ENCODE results near the gene TRIM29.

Gene TRIM29

GRCh38 chr11:120096369-120097191, 41.3 kb downstream of the TRIM29 start:
- no peak for DNase-seq (ENCODE audit: low read depth)

- no peak for DNase-seq (ENCODE audit: low read depth)
Observed at GRCh38 chr11:120095516-120095915, 42.4 kb downstream of the TRIM29 start.

- DNase-seq (ENCODE audit: low read depth): no peak
Observed at GRCh38 chr11:120091701-120092100, 46.2 kb downstream of the TRIM29 start.

GRCh38 chr11:120091121-120091520, 46.8 kb downstream of the TRIM29 start:
- no peak for DNase-seq (ENCODE audit: low read depth)

- no peak for DNase-seq (ENCODE audit: low read depth)
Observed at GRCh38 chr11:120090411-120090810, 47.5 kb downstream of the TRIM29 start.

GRCh38 chr11:120089036-120090001, 48.6 kb downstream of the TRIM29 start:
- no peak for DNase-seq (ENCODE audit: low read depth)

- DNase-seq (ENCODE audit: low read depth): no peak
Observed at GRCh38 chr11:120088056-120088455, 49.9 kb downstream of the TRIM29 start.

GRCh38 chr11:120086651-120087050, 51.3 kb downstream of the TRIM29 start:
- no peak for DNase-seq (ENCODE audit: low read depth)

GRCh38 chr11:120079750-120080610, 57.9 kb downstream of the TRIM29 start:
- DNase-seq (ENCODE audit: low read depth): no peak

GRCh38 chr11:120078397-120078796, 59.5 kb downstream of the TRIM29 start:
- DNase-seq (ENCODE audit: low read depth): no peak

GRCh38 chr11:120074076-120074475, 63.8 kb downstream of the TRIM29 start:
- no peak for DNase-seq (ENCODE audit: low read depth)

- DNase-seq (ENCODE audit: low read depth): no peak
Observed at GRCh38 chr11:120073196-120073595, 64.7 kb downstream of the TRIM29 start.

- DNase-seq (ENCODE audit: low read depth): no peak
Observed at GRCh38 chr11:120068114-120068573, 69.8 kb downstream of the TRIM29 start.

- no peak for DNase-seq (ENCODE audit: low read depth)
Observed at GRCh38 chr11:120067438-120068113, 70.3 kb downstream of the TRIM29 start.

GRCh38 chr11:120066738-120067437, 71.0 kb downstream of the TRIM29 start:
- DNase-seq (ENCODE audit: low read depth): no peak

- DNase-seq (ENCODE audit: low read depth): no peak
Observed at GRCh38 chr11:120065876-120066275, 72.0 kb downstream of the TRIM29 start.

- no peak for DNase-seq (ENCODE audit: low read depth)
Observed at GRCh38 chr11:120065176-120065575, 72.7 kb downstream of the TRIM29 start.

- DNase-seq (ENCODE audit: low read depth): no peak
Observed at GRCh38 chr11:120064341-120064740, 73.6 kb downstream of the TRIM29 start.

- DNase-seq (ENCODE audit: low read depth): no peak
Observed at GRCh38 chr11:120063686-120064340, 74.1 kb downstream of the TRIM29 start.

GRCh38 chr11:120062561-120062930, 75.4 kb downstream of the TRIM29 start:
- no peak for DNase-seq (ENCODE audit: low read depth)
